KMS-11 (cell line): ENCODE data around the gene AKAP7.

ENCODE experiments used
- H2AFZ ChIP-seq: fragments of 200-600 bp; sonication (generic); 2 replicates; pipeline ENCODE4 v1.6.1; 2016; ENCODE audit warnings: antibody characterized with exemption, mixed run types, low read depth
- H3K27ac ChIP-seq: fragments of 200-600 bp; sonication (generic); 2 replicates; pipeline ENCODE4 v1.6.1; 2016; ENCODE audit warnings: mild to moderate bottlenecking, mixed run types
- H3K27me3 ChIP-seq: fragments of 200-600 bp; sonication (generic); 2 replicates; pipeline ENCODE4 v1.6.1; 2017; ENCODE audit warnings: mild to moderate bottlenecking, low read depth, mixed run types, moderate library complexity; ENCODE audit not compliant: insufficient read depth
- H3K36me3 ChIP-seq: fragments of 200-600 bp; sonication (generic); 2 replicates; pipeline ENCODE4 v1.6.1; 2017; ENCODE audit warnings: mild to moderate bottlenecking, mixed run types; ENCODE audit not compliant: insufficient read depth
- H3K4me1 ChIP-seq: fragments of 200-600 bp; sonication (generic); 2 replicates; pipeline ENCODE4 v1.6.1; 2016; ENCODE audit warnings: mild to moderate bottlenecking, low read depth, mixed run types; ENCODE audit not compliant: poor library complexity, severe bottlenecking
- H3K4me2 ChIP-seq: fragments of 200-600 bp; sonication (generic); 2 replicates; pipeline ENCODE4 v1.7.0; 2016; ENCODE audit warnings: mild to moderate bottlenecking, mixed run types
- H3K4me3 ChIP-seq: fragments of 200-600 bp; sonication (generic); IDR thresholded peaks from 2 replicates; pipeline ENCODE4 v1.6.1; 2017; ENCODE audit warnings: low read depth, low read length, mixed read lengths; ENCODE audit not compliant: insufficient read depth
- H3K79me2 ChIP-seq: fragments of 200-600 bp; sonication (generic); 2 replicates; pipeline ENCODE4 v1.6.1; 2016; ENCODE audit warnings: low read depth, mixed run types; ENCODE audit not compliant: insufficient read depth
- H3K9ac ChIP-seq: fragments of 200-600 bp; sonication (generic); 2 replicates; pipeline ENCODE4 v1.6.1; 2016; ENCODE audit warnings: mild to moderate bottlenecking, mixed run types
- H4K20me1 ChIP-seq: fragments of 200-600 bp; sonication (generic); 2 replicates; pipeline ENCODE4 v1.6.1; 2016; ENCODE audit warnings: mild to moderate bottlenecking, mixed run types; ENCODE audit not compliant: insufficient read depth
- CTCF ChIP-seq: fragments of 200-600 bp; sonication (generic); conservative IDR thresholded peaks from 2 replicates; pipeline ENCODE4 v1.6.1; 2017; ENCODE audit warnings: low read depth, mild to moderate bottlenecking, antibody characterized with exemption, low read length, moderate library complexity, mixed read lengths

The AKAP7 gene

GRCh38 chr6:131143319-131143718, 8.1 kb downstream of the AKAP7 start:
- H3K27me3 ChIP-seq: no peaks in the 10 kb centered on the region

GRCh38 chr6:131146865-131147264, 11.6 kb downstream of the AKAP7 start:
- Histone ChIP-seq H3K79me2 (no peaks in the 10 kb centered on the region), H4K20me1 (no peaks in the 10 kb centered on the region), H3K4me2 (no peak overlapping the region), H3K9ac (no peak overlapping the region), H3K27me3 (no peaks in the 10 kb centered on the region), H3K4me1 (no peaks in the 10 kb centered on the region), H3K4me3 (no peak overlapping the region), H3K36me3 (no peaks in the 10 kb centered on the region), H2AFZ (no peak overlapping the region), H3K27ac (no peak overlapping the region)
- TF ChIP-seq CTCF: no peak

More at GRCh38 chr6:131143319-131143718, 8.1 kb downstream of the AKAP7 start:
- no peak overlapping the region for H2AFZ ChIP-seq
- H3K4me2 ChIP-seq: no peak overlapping the region
- no peaks in the 10 kb centered on the region for H3K79me2 ChIP-seq
- H4K20me1 ChIP-seq: no peaks in the 10 kb centered on the region
- no peaks in the 10 kb centered on the region for H3K36me3 ChIP-seq
- H3K9ac ChIP-seq: no peak overlapping the region
- TF ChIP-seq CTCF: no peak
- H3K4me3 ChIP-seq: no peak overlapping the region
- no peaks in the 10 kb centered on the region for H3K4me1 ChIP-seq
- no peak overlapping the region for H3K27ac ChIP-seq

GRCh38 chr6:131156411-131156810, 21.1 kb downstream of the AKAP7 start:
- H3K79me2 ChIP-seq: no peaks in the 10 kb centered on the region
- no peak for TF ChIP-seq CTCF
- H3K4me1 ChIP-seq: no peaks in the 10 kb centered on the region
- no peak overlapping the region for H2AFZ ChIP-seq
- no peak overlapping the region for H3K9ac ChIP-seq
- no peak overlapping the region for H3K27ac ChIP-seq
- no peak overlapping the region for H3K4me3 ChIP-seq
- H3K27me3 ChIP-seq: no peaks in the 10 kb centered on the region
- no peak overlapping the region for H3K4me2 ChIP-seq
- no peaks in the 10 kb centered on the region for H4K20me1 ChIP-seq
- H3K36me3 ChIP-seq: no peaks in the 10 kb centered on the region

GRCh38 chr6:131159578-131159977, 24.3 kb downstream of the AKAP7 start:
- Histone ChIP-seq H3K4me1 (no peaks in the 10 kb centered on the region), H3K36me3 (no peaks in the 10 kb centered on the region), H3K4me2 (no peak overlapping the region), H2AFZ (no peak overlapping the region), H3K4me3 (no peak overlapping the region), H4K20me1 (no peaks in the 10 kb centered on the region), H3K9ac (no peak overlapping the region), H3K79me2 (no peaks in the 10 kb centered on the region), H3K27me3 (no peaks in the 10 kb centered on the region), H3K27ac (no peak overlapping the region)
- TF ChIP-seq CTCF: no peak

- Histone ChIP-seq H3K4me3 (no peak overlapping the region), H4K20me1 (no peaks in the 10 kb centered on the region), H3K4me2 (no peak overlapping the region), H3K27me3 (no peaks in the 10 kb centered on the region), H3K27ac (no peak overlapping the region), H3K9ac (no peak overlapping the region), H2AFZ (no peak overlapping the region), H3K36me3 (no peaks in the 10 kb centered on the region; the same call in 1 of the 2 replicates), H3K4me1 (no peaks in the 10 kb centered on the region), H3K79me2 (no peaks in the 10 kb centered on the region)
- no peak for TF ChIP-seq CTCF
These were observed 25.0 kb downstream of the AKAP7 start for GRCh38 chr6:131160254-131160758.
